HG02610 (cell line): ENCODE data around the gene HLCS.

ENCODE experiments used
- ATAC-seq: cut with Tn5 transposase; IDR thresholded peaks from one replicate; pipeline ENCODE4 v1.9.1; 2021; ENCODE audit warnings: mild to moderate bottlenecking, moderate library complexity; ENCODE audit not compliant: unreplicated experiment

HLCS gene

DNA sequence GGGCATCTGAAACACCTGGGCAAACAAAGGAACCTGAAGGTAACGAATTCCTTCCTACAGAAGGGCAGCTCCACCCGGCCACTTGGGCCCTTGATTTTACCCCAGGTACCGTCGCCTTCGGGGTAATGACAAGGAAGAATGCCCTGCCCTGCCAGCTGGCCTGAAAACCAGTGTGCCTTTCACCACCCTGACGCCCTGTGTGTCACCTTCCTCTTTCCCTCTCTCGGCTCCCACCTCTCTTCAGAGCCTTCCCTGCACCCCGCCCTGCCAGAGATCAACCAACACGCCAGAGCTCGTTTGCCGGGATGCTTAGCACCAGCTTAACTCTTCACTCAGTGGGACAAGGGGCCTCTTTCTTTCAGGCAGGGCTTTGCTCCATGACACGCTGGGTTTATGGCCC, 181.5 kb downstream of the HLCS start:
- ATAC-seq, result no peak

DNA sequence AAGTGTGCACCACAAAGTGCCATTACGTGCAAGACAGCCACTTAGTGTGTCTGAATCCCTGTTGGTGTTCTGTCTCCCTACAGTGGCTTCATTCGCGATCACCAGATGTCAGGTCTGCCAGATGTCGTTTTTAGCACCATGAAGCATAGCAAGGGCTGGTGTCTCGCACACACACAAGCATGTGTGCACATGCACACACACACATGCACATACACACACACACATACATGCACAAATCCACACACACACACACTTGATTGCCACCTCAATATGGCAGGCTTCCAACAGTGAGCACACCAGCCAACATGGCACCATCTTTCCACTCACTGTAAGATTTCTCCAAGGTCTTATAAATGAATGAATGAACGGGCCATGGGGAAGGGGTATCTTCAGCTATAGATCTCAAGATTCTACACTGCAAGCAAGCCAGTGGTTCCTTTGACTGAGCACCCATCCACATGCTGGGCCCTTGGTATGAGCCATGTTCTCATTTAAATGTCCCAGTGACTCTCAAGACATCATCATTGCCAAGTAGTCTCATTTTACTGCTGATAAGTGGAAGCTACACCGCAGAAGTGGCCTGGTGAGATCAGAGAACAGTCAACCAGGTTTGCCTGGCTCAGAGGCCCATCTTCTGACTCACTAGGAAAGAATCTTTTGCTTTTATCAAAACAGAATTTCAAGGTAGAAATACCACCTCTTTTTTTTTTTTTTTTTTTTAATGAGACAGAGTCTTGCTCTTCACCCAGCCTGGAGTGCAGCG, 182.7 kb downstream of the HLCS start:
- ATAC-seq, result no peak

DNA sequence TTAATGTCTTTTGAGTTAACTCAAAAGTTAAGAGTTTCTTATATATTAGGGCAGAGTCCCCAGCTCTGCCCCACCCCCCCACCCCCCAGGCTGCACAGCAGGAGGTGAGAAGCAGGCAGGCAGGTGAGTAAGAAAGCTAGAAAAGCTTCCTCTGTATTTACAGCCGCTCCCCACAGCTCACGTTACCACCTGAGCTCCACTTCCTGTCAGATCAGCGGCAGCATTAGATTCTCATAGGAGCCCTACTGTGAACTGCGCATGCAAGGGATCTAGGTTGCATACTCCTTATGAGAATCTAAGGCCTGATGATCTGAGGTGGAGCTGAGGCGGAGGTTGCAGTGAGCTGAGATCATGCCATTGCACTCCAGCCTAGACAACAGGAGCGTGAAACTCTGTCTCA, 185.6 kb downstream of the HLCS start:
- no peak for ATAC-seq

DNA sequence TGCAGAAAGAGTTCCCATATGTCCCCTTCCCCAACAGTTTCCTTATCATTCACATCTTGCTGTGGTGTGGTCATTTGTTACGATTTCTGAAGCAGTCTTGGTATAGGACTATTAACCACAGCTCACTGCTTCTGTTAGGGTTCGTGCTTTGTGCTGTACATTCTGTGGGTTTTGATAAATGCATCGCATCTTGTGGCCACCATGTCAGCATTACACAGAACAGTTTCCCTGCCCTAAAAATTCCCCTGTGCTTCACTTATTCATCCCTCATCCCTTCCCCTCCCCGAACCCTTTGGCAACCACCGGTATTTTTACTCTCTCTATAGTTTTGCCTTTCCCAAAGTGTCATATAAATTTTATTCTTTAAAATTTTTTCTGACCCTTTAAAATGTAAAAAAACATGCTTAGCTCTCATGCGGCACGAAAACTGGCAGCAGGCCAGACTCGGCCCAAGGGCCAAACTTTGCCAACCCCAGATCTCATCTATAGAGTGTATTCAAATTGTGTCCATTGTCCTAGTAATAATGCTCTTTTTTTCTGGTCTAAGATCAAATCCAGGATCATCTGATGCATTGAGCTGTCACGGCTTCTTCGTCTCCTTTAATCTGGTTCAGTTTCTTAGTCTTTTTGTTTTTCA, 189.4 kb downstream of the HLCS start:
- ATAC-seq, result no peak

DNA sequence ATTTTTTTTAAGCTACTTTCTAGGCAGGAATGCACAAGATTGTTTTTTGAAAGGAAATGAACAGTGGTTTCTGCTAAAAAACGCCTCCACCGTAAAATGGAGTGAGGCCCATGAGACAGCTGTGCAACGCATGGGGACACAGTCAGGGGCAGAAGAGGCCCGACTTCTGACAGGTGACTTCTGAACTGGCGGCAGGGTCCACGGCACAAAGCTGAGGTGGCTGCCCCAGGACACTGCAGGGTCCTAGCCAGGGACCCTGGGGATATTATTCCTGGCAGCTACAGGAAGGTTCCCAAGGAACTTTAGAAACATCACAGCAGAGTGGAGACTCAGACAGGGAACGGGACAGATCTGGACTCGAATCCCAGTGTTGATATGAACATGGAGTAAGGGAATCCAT, 192.5 kb downstream of the HLCS start:
- ATAC-seq, result no peak

DNA sequence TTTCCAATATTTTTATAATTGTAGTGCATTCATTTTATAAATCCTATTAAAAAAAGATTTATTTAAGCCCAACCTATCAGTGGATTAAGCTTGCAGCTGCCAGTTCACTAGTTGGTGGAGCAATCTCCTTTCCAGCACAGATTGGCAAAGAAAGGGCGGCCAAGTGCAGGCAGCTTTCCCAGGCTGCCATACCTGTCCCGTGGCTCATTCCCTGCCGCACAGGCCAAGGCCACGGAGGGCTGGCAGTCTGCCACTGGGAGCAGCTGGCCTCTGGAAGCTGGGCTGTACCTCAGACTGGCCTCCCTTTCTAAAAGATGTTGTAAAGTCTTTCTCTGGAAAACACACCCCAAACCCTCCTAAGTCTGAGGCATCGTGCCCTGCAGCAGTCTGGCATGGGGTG, 193.4 kb downstream of the HLCS start:
- no peak for ATAC-seq

DNA sequence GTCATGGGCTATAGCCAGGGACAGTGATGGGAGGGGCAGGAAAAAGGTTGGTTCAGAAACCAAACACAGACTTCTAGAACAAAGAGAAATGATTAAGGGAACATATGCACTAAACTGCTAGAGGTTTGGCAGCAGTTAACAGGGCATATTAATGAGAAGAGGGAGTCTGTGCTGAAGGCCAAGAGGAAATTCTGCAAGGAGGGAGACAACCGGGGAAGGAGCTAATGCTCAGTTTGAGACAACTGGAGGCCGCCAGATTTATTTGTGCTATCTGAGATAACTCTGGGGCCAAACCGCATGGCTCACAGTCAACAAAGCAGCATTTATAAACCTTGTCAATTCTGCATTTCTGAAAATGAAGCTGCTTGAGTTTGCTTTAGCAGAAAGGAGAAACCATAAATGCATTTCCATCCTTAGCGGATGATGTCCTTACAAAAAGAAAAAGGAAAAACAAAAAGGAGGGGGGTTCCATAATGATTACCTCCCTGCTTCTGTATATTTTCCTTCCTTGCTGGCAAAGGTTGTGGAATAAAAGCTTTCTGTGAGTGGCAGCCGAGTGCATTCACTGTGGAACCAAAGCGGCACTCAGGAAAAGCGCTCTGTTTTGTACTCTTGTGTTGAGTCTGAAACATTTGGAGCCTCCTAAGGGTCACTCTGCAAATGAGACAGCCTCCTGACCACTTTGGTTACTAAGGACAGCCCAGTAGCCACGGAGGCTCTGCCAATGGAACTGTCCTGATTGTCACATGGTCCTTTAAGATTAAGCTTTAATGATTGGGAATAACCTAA, 197.2 kb downstream of the HLCS start:
- no peak for ATAC-seq

DNA sequence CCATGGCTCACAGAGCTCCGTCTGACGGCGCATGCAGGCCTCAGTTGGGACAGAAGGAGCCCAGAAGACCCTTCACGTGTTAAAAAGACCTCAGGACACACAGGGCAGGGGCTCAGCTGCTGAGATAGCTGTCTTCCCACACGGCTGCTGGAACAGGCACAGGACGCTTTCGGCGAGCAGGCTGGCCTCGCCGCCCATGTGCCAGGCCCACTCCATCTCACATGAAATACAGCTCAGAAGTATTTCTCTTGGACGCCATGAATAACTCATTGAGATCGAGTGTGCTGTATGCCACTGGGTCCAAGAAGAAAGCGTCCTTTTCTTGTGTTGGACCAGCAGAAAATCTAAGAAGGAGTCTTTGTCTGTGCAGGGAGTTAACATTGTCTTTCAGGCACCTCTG, 198.0 kb downstream of the HLCS start:
- ATAC-seq, result no peak

DNA sequence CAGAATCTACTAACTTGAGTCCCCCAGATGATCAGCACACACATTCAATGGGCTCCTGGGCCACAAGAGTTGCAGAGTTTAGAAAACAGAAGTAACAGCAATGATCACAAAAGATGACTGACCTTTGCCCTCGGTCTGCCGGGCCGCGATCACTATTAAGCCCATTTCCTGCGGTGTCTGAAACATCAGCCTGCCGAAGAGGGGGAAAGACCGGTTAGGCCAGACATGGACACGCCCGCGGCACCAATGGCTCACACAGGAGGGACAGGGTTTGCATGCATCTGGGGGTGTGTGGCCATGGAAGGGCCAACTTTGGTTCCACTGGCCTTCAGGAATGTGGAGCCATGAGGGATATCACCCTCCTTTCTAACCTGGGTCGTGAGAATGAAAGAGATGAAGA, 199.4 kb downstream of the HLCS start:
- no peak for ATAC-seq

DNA sequence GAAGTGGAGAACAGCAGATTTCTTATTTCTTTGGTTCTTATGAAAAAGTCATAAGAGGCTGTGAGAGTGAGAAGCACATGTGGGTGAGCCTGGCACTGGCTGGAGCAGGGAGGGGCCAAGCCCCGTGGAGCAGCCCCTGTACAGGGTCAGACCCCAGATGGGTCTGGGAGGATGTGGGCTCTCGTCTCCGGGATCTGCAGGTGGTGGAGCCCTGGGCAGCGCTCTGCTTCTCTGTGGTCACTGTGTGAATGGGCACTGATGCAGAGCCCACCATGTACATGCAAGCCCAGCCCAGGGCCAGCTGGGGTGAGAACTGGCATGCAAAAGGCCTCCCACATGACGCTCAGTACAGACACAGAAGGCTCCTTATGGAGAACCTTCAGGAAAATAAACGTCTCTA, 200.0 kb downstream of the HLCS start:
- ATAC-seq, result no peak

DNA sequence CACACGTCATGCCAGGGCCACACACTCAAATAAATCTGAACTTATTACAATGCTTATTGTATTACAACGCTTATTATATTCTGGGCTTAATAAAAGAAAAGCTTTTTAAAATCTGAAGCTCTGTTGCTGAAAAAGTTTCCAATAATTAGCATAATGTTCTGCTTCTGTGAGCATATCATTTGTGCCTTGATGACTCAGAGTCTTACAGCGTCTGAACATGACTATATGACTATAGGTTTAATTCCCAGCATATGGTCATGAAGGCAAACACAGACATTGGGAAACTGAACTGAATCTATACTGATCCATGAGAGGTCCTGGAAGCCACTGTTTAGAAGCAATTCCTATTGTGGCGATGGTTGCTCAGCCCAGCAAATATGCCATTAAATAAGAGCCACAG, 201.2 kb downstream of the HLCS start:
- no peak for ATAC-seq

DNA sequence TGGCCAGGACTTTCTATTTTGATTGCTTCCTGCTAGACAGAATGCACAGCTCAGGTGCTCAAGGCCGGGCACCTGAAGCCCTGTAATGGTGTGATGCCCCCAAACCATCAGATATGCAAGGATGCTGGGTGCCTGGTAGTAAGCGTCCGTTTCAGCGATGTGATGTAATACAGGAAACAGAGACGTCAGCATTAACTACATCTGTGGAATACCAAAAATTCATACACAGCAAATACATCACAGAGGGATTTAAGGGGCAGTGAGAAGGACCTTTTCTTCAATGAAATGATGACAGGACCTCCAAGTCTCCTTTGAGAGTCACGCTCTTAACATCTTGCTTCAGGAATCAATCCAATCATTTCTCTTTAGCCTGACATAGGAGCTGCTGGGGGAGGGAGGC, 203.2 kb downstream of the HLCS start:
- no peak for ATAC-seq

DNA sequence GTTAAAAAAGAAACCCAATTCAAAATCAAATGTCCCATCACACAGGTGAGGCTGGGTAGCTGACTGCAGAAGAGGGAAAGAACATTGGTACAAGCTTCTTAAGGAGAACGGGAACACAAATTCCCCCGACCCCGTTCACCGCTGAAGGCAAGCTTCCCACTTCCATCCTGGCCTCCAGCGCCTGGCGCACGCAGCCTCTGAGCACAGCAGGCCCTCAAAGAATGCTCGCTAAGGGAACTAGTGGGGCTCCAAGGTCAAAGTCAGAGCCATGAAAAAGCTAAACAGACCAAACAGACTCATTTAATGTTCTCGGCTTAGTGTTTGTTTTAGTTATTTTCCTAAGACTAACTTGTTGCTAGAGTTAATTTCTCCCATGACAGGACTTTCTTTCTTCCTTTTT, 203.8 kb downstream of the HLCS start:
- no peak for ATAC-seq

DNA sequence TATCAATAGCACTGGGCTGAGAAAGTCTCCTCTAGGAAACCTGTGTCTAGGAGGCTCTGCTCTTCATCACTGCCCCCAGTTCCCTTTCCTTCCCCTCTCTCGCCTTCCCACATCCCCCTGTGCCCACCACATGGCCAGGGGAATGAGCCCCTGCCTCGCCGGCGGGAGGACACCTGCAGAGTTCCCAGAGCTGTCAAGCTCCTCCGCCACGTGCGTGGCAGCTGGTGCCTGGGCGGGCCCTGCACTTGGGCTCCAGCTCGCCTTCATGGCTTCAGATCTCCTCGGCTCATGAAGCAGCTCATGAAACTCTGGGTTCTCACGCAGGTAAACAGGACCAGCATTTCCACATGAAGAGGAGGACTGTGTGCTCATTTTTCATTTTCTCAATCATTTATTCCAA, 204.8 kb downstream of the HLCS start:
- no peak for ATAC-seq

DNA sequence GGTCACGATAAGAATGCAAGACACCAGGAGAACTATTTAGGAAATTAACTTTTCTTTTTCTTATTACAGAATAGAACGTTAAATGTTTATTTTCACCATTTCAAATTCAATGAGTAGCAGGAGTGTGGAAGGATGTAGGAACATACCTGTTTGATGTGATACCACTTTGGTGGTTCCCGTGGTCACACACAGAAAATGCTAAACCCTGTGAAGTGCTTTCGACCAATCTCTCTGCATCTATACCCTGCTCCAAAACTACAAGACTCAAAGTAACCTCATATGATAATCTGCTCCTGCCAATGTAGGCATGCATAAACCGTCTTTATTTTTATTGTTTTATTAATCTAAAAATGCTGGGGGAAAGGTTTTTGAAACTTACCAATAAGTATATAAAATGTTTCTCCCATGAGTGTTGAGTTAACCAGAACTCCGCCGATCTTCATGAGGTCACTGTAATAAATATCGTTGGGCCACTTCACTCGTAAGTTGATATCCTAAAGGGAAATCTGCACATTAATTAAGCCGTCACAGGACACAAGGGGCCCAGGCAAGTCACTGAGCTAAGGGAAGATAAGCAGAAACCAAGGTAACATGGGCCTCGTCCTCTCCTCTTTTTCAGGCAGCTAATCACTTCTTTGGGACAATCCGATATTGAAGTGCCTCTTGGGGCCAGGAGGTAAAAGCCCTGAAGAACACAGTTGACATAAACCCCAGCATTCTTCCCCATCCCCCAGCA, 207.0 kb downstream of the HLCS start:
- no peak for ATAC-seq

DNA sequence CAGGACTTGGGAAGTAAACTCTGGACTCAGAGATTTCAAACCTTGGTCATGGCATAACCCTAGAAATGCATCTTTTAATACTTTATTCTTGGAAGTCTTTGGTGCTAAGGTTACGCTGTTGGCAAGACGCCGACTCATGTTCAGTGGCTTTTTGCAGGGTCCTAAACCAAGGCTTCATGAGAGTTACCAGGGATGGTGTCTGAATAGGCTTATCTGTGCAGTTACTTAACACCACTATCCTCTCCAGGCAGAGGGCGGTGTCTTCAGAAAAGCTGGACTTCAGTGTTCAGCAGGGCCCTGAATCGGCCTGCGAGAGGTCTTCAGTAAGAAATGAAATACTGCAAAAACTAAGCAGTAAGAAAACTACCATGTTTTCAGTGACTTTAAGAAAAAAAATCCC, 209.3 kb downstream of the HLCS start:
- no peak for ATAC-seq

DNA sequence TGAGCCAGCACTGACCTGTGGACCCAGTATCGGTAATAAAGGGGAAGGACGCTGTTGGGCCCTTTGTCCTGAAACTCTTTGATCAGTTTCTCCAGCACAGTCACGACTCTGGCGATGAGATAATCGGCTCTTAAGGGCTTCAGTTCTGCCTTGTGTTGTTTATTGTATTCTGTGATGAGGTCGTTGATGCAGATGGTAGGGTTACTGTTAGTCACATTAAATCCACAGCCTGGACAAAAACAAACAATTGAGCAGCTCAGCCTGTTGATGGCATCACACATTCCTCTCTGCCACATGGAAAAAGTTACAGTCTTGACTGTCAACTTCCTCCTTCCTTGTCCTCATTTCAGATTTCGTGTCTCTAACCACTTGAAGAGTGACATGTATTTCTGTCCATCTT, 209.9 kb downstream of the HLCS start:
- ATAC-seq, result no peak

DNA sequence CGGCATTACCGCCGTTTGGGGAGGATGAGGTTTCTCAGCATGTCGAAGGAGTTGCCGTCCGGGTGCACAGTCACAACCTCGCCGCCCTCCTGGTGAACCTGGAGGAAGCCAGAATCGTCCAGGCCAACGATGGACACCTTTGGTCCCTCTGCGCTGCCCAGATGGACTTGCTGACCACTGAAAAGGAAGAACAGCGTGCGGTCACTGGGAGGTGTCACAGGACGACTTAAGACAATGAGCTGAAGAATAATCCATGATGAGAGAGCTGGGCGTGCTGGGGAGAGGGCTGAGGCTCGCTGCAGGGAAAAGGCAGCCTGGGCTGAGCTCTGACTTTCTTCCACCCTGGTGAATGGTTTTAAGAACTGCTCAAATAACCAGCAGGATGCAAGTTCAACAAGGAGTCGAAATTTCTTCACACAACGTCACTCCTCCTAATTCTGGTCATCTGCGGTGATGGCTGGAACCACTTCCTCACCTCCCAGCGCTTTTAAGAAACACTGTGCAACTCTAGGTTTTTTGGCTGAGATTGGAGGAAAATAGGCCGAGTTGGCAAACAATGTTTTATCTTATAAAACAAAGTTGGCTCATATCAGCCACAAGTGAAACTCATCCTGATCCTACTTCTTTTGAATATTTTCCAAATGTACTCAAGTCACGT, 212.1 kb downstream of the HLCS start:
- no peak for ATAC-seq

DNA sequence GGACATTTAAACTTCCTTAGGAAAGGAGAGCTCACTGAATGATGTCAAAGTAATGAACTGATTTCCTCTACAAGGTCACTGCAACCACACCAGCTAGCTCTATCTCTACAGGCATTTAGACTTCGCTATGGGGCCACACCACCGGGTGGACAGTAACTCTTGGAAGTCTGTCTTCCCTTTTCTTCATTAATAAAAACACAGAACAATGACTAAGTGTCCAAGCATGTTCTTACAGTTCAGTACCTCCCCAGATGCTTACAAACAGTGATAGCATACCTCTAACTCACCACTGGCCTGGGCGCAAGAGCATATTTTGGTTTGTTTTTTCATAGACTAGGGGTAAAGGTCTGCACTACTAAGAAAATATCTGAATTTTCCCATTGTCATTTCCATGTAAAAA, 212.9 kb downstream of the HLCS start:
- ATAC-seq, result no peak

DNA sequence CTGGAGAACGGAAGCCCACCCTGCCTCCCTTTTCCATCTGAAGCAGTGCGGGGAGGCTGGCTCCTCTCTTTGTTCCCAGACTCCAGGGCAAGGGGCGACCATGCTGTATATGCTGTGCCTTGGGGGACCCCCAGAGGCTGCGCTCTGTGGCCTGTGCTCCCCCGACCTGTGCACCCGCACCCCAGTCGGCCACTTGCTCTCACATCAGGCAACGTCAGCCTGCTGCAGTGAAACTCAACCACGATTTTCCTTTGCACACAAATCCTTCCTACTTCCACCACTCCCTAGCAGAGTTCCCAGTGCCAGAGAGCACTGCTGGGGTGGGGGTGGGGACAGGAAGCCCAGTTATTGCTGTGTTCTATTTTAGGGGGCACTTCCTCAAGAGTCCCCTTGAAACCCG, 215.1 kb downstream of the HLCS start:
- ATAC-seq, result no peak

DNA sequence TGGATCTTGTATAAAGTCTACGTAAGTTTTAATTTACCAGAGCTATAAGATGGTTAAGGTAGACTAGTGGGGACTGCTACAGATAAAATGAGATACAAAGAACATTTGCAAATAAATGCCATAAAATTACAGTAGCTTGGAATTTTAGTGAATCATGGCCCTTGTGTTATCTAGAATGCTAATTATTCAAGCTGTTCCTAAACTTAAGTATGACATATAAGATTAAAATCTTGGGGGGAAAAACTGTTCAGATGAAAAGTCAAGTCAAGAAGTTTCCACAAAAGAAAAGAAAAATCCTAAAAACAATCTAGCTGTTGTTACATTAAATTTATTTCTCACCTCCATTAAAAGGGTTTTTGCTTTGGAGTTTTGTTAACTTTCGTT, 215.9 kb downstream of the HLCS start:
- no peak for ATAC-seq
